ELF-1 (cell line): ENCODE results near the gene DLG1.

Experiments
- DNase-seq: peaks from one replicate; pipeline ENCODE4 v3.0.0-alpha.2; 2016; ENCODE audit warnings: low read depth, low spot score

Gene DLG1

DNA sequence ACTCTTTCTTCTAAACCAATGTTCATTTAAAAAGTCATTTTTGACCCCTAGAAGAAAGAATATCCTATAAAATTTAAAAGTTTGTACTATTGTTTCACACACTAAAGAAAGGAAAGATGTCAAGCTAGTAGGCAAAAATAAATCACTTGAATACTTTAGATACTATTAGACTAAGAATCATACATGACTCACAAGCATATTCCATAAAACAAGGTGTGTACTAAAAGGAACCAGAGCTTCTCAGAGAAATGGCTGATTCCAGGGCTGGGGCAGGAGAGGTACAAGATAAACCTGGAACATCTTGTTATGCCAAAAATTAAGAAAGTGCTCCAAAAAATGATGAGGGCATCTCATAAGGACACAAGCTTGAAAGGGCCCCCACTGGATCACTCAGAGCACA lies 8.7 kb downstream of the DLG1 start:
- no peak for DNase-seq

DNA sequence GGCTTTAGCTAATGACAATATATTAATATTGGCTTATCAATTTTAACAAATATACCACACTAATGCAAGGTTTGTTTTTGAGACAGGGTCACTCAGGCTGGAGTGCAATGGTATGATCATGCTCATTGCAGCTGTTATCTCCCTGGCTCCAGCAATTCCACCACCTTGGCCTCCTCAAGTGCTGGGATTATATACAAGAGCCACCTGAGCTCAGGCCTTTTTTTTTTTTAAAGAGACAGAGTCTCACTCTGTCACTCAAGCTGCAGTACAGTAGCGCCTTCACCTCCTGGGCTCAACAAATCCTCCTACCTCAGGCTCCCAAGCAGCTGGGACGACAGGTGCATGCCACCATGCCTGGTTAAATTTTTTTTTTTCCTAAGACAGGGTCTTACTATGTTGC lies 11.7 kb downstream of the DLG1 start:
- no peak for DNase-seq

- DNase-seq, result no peak
Observed at GRCh38 chr3:197285557-197285956, 12.9 kb downstream of the DLG1 start.

DNA sequence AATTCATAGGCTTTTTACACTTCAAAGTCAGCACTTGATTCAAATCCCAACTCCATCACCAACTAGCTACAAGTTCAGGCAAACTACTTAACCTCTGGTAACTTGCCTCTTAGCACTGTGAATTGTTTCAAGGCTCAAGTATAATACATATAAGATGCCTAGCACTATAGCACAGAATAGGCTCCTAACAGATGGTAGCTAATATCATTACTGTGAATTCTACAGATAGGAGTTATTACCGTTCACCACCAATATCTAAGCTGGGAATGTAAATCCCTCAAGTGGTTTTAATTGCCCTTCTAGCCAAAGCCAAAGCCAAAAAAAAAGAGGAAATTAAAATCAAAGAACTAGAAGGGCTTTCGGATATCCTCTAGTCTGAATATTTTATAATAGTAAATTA lies 15.4 kb downstream of the DLG1 start:
- DNase-seq, result no peak

DNA sequence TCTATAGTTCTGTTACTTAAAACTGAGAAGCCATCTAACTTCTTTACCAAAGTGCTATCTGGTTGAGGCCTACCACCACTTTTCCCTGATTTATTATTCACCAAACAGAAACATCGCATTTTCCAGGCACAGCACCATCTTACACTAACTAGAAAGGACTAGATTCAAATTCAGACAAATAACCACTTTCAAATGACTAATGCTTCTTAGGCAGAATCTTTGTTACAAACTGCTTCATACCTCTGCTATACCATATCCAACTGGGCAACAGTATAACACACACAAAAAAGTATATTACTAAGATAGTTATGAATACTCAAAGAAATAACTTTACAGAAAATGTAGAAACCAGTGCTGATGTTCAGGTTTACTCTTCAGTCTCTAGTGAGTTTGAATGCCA lies 16.6 kb downstream of the DLG1 start:
- DNase-seq, result no peak

GRCh38 chr3:197280156-197280555 lies 18.3 kb downstream of the DLG1 start:
- no peak for DNase-seq

GRCh38 chr3:197278933-197279332 lies 19.5 kb downstream of the DLG1 start:
- DNase-seq, result no peak

DNA sequence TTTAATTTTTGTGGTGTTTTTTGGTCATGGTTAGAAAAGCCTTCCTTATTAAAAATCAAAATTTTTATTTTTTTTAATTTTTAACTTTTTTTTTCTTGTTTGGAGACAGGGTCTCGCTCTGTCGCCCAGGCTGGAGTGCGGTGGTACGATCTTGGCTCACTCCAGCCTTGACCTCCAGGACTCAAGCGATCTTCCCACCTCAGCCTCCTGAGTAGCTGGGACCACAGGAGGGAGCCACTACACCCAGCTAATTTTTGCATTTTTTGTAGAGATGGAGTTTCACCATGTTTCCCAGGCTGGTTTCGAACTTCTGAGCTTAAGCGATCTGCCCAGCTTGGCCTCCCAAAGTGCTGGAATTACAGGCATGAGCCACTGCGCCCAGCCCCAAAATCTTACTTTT lies 21.6 kb downstream of the DLG1 start:
- DNase-seq, result peak; percentile 41

DNA sequence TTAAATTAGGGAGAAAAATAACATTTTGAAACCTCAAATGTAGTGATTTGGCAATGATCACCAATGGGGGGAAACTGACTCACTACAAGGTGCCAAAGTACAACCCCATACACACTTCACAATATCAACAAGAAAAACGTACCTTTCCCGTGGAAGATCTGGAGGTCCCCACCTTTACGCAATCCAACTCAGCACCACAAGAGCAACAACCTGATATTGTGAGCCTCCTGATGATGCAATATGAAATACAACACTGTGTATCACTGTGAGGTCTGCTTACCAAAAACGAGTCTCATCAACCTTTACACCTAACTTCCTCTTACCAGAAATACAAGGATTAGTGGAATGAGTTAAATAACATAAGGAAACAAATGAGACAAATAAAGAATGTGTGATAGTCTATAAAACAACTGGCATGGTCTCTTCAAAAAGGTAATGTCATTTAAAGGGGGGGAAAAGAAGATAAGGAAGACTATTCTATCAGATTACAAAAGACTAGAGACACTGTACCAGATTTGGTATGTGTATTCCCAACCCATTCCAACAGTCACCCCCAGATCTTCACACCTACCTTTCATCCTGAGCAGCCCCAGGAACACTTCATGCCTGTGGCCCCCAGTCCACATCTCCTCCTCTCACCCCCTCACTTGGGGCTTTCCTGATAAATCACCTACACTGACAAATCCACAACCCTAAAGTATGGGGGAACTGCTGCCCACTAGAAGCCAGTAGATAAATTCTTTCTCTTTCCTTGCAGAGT lies 27.7 kb downstream of the DLG1 start:
- DNase-seq, result no peak

GRCh38 chr3:197269024-197269423 lies 29.4 kb downstream of the DLG1 start:
- DNase-seq, result no peak

DNA sequence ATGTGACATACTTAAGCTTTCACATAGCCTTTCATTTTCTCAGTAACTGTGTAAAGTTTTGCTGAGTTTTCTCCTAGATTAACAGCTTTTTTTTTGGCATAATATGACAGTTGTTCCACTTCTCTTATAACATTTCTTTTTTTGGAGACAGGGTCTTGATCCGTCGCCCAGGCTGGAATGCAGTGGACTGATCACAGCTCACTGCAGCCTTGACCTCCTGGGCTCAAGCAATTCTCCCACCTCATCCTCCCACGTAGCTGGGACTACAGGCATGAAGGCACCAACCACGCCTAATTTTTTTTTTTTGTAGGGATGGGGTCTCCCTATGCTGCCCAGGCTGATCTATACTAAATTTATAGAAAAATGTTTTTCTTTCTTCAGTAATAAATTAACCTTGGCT lies 30.1 kb downstream of the DLG1 start:
- no peak for DNase-seq

- no peak for DNase-seq
Observed at GRCh38 chr3:197266331-197266730, 32.1 kb downstream of the DLG1 start.

GRCh38 chr3:197262709-197263108 lies 35.7 kb downstream of the DLG1 start:
- no peak for DNase-seq

DNA sequence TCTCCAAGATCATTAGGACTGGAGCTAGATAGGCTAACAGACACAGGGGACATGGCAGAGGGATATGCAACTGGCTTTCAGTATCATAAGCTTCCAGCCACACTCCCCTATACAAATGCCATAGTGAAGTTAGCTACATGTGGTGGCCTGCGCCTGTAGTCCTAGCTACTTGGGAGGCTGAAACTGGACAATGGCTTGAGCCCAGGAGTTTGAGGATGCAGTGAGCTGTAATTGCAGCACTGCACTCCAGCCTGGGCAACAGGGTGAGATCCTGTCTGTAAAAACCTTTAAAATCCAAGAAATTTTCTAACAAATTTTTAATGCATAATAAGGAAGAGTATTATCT lies 37.3 kb downstream of the DLG1 start:
- DNase-seq, result no peak

DNA sequence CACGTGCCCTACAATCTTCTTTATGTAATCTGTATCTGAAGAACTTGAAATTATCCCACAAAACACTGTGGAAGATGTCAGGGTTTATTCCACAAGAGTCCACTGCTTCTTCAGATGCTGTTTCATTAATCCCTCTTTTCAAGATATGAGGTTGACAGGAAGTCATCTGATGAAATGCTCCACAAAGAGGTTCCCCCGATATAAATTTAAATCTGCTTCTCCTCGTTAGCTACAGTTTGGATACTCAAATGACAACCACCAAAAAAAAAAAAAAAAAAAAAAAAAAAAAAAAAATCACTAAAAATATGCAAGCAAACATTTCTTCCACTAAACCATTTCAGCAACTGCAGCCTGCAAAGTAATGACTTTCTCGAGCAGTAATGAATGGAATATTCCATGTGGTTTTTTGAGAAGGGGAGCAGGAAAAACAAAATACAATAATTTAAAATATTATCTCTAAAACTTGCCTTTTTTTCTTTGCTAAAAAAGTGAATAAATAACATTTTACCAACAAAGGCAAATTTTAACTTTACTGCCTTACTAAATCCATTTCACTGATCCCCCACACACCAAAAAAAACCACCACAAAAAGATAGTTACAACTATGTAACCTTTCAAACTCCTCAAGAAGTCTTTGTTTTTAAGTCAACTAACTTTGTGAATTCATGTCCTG lies 37.8 kb downstream of the DLG1 start:
- DNase-seq, result no peak

- no peak for DNase-seq
Observed at GRCh38 chr3:197259096-197259495, 39.3 kb downstream of the DLG1 start.

- DNase-seq, result no peak
Observed at GRCh38 chr3:197258168-197258755, 40.1 kb downstream of the DLG1 start.

DNA sequence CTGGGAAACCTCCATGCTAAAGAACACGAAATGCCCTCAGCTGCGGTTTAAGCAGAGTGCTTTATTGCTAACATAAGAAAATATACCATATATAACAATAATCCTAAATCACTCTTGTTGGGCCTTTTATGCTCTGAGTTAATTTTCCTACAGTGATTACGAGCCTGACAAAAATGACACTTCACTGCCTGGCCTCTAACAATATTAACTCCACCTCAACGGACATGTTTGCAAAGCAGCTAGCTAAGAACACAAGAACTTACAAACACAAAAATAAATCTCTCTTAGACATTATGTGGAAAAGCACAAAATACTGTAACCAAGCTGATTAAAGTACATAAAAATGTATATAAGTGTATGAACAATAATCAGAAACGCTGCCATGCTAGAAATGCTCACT lies 40.7 kb downstream of the DLG1 start:
- no peak for DNase-seq

DNA sequence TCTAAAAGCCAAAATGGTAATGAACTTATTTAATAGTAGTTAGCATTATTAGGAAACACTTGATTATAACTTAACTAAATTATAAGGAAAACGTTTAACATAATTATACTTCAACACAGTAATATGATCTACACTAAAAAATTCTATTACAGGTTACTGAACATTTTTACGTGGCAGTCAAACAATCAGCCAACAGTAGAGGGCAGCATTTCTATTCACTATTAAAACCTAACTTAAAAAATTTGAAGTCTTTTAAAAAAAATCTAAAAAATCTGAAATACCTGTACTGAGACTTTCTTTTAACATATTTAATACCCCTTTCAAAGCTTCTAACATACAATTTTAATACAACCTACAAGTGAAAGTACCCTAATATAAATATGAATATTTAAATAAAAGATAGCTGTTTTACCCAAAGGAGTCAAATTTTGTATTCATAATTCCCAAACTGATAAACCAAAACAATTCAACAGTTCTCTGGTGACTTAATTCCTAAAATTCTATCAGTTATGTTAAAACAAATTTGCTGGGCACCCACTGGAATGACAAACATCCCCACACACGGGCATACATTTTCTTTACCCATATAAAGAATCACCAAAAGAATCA lies 41.5 kb downstream of the DLG1 start:
- no peak for DNase-seq

- no peak for DNase-seq
Observed at GRCh38 chr3:197256104-197256503, 42.3 kb downstream of the DLG1 start.

DNA sequence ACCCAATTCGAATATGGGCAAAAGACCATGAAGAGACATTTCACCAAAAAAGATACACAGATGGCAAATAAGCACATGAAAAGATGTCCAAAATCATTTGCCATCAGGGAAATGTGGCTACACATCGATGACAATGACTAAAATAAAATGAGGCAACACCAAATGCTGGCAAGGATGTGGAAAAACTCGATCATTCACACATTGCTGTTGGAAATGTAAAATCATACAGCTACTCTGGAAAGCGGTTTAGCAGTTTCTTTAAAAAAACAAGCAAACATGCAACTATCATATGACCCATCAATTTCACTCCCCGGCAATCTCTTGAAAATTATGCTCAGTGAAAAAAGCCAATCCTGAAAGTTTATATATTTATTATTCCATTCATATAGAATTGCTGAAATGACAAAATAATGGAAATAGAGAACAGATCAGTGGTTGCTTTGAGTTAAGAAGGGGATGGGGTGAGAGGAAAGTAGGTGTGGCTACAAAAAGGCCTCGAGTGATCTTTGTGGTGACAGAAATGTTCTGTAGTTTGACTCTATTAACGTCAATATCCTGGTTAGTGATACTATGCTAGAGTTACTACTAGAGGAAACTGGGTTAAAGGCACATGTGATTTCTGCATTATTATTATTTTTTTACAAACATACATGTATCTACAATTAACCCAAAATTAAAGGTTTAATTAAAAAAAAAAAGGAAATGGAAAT lies 45.0 kb downstream of the DLG1 start:
- DNase-seq, result no peak

GRCh38 chr3:197249542-197249941 lies 48.9 kb downstream of the DLG1 start:
- DNase-seq, result no peak
